ENCODE measurements around the gene SNX20. TPM values are rescaled to one million over a fixed set of nuclear protein-coding genes. Genes with fewer than 3 reads are reported as not detected.
A peak's percentile ranks its signal among the peaks of the same experiment; 100 is the strongest.

Gene SNX20
- total RNA-seq, 1 donor from 2014 or later: 34.9 TPM

- peak overlapping the region; percentile 6 for H3K4me3 Mint-ChIP-seq
- intact Hi-C loops (cut with micrococcal nuclease): loop anchor here (5.0 to 10.0 kb wide), 4 partner anchors 124 to 641 kb away; partner anchors contain the start of genes BRD7, CNEP1R1 and NKD1
- H3K36me3 Mint-ChIP-seq (ENCODE audit: low read depth): peaks cover 49% of the 10 kb centered on the region
- DNase-seq: no peak
- H3K27ac Mint-ChIP-seq: peak overlapping the region; percentile 92
- peaks cover 16% of the 10 kb centered on the region for H3K9me3 Mint-ChIP-seq
- no peaks in the 10 kb centered on the region for H3K27me3 Mint-ChIP-seq
- peaks cover 46% of the 10 kb centered on the region for H3K4me1 Mint-ChIP-seq
Measured at GRCh38 chr16:50668368-50669008, 12.6 kb downstream of the SNX20 start.

- H3K4me3 Mint-ChIP-seq: peak overlapping the region; percentile 81
- peak overlapping the region; percentile 92 for H3K27ac Mint-ChIP-seq
- peak; percentile 71 for DNase-seq
- intact Hi-C loops (cut with micrococcal nuclease): loop anchor here (1.0 to 10.0 kb wide), 7 partner anchors 17 to 640 kb away; partner anchors contain the start of genes BRD7, CNEP1R1 and NKD1
- H3K36me3 Mint-ChIP-seq (ENCODE audit: low read depth): peaks cover 43% of the 10 kb centered on the region
- peaks cover 46% of the 10 kb centered on the region for H3K4me1 Mint-ChIP-seq
- H3K27me3 Mint-ChIP-seq: no peaks in the 10 kb centered on the region
- peaks cover 13% of the 10 kb centered on the region for H3K9me3 Mint-ChIP-seq
Measured at GRCh38 chr16:50667497-50668367, 13.4 kb downstream of the SNX20 start.

- peak overlapping the region; percentile 92 for H3K27ac Mint-ChIP-seq
- peaks cover 46% of the 10 kb centered on the region for H3K4me1 Mint-ChIP-seq
- H3K9me3 Mint-ChIP-seq: peaks cover 11% of the 10 kb centered on the region
- H3K27me3 Mint-ChIP-seq: no peaks in the 10 kb centered on the region
- H3K36me3 Mint-ChIP-seq (ENCODE audit: low read depth): peaks cover 39% of the 10 kb centered on the region
- intact Hi-C loops (cut with micrococcal nuclease): loop anchor here (1.0 to 10.0 kb wide), 8 partner anchors 18 to 640 kb away; partner anchors contain the start of genes BRD7, CNEP1R1 and NKD1
- H3K4me3 Mint-ChIP-seq: peak overlapping the region; percentile 81
- DNase-seq: peak; percentile 84
Measured at GRCh38 chr16:50666658-50667496, 14.2 kb downstream of the SNX20 start.

- H3K27ac Mint-ChIP-seq: peak overlapping the region; percentile 53
Measured at GRCh38 chr16:50665128-50665878, 15.8 kb downstream of the SNX20 start.

GRCh38 chr16:50664270-50664669 lies 16.8 kb downstream of the SNX20 start:
- H3K4me1 Mint-ChIP-seq: peaks cover 41% of the 10 kb centered on the region
- intact Hi-C loops (cut with micrococcal nuclease): loop anchor here (10.0 kb wide), 1 partner anchor 119 kb away; the partner anchor contains the start of gene NKD1
- peaks cover 20% of the 10 kb centered on the region for H3K36me3 Mint-ChIP-seq (ENCODE audit: low read depth)
- no peak overlapping the region for H3K4me3 Mint-ChIP-seq
- H3K9me3 Mint-ChIP-seq: peaks cover 4% of the 10 kb centered on the region
- no peak overlapping the region for H3K27ac Mint-ChIP-seq
- no peaks in the 10 kb centered on the region for H3K27me3 Mint-ChIP-seq
- DNase-seq: no peak

More at GRCh38 chr16:50665128-50665878, 15.8 kb downstream of the SNX20 start:
- Mint-ChIP-seq H3K27me3 (no peaks in the 10 kb centered on the region), H3K4me3 (peak overlapping the region; percentile 71), H3K36me3 (ENCODE audit: low read depth) (peaks cover 23% of the 10 kb centered on the region), H3K9me3 (peaks cover 4% of the 10 kb centered on the region), H3K4me1 (peaks cover 42% of the 10 kb centered on the region)
- peak; percentile 97 for DNase-seq
- intact Hi-C loops (cut with micrococcal nuclease): loop anchor here (1.0 to 10.0 kb wide), 5 partner anchors 121 to 638 kb away; partner anchors contain the start of genes BRD7, CNEP1R1 and NKD1

GRCh38 chr16:50662306-50662940 lies 18.7 kb downstream of the SNX20 start:
- no peak for DNase-seq
- Mint-ChIP-seq H3K36me3 (ENCODE audit: low read depth) (peaks cover 13% of the 10 kb centered on the region), H3K27ac (no peak overlapping the region), H3K4me3 (no peak overlapping the region), H3K27me3 (no peaks in the 10 kb centered on the region), H3K4me1 (peaks cover 26% of the 10 kb centered on the region), H3K9me3 (peaks cover 4% of the 10 kb centered on the region)
- intact Hi-C loops (cut with micrococcal nuclease): loop anchor here (10.0 kb wide), 1 partner anchor 118 kb away; the partner anchor contains the start of gene NKD1

- Mint-ChIP-seq H3K27ac (no peak overlapping the region), H3K36me3 (ENCODE audit: low read depth) (peaks cover 13% of the 10 kb centered on the region), H3K27me3 (no peaks in the 10 kb centered on the region), H3K4me3 (no peak overlapping the region), H3K4me1 (peaks cover 8% of the 10 kb centered on the region), H3K9me3 (peaks cover 4% of the 10 kb centered on the region)
- intact Hi-C loops (cut with micrococcal nuclease): loop anchor here (10.0 kb wide), 1 partner anchor 115 kb away; the partner anchor contains the start of gene NKD1
- DNase-seq: no peak
Measured at GRCh38 chr16:50659806-50660205, 21.3 kb downstream of the SNX20 start.

GRCh38 chr16:50657241-50657640 lies 23.9 kb downstream of the SNX20 start:
- Mint-ChIP-seq H3K4me3 (no peak overlapping the region), H3K4me1 (peaks cover 2% of the 10 kb centered on the region), H3K27ac (no peak overlapping the region), H3K36me3 (ENCODE audit: low read depth) (peaks cover 4% of the 10 kb centered on the region), H3K27me3 (no peaks in the 10 kb centered on the region), H3K9me3 (peaks cover 2% of the 10 kb centered on the region)
- no peak for DNase-seq
- intact Hi-C loops (cut with micrococcal nuclease): no loop called here

GRCh38 chr16:50655558-50656055 lies 25.5 kb downstream of the SNX20 start:
- no peak for DNase-seq
- no peaks in the 10 kb centered on the region for H3K27me3 Mint-ChIP-seq
- no peak overlapping the region for H3K27ac Mint-ChIP-seq
- H3K36me3 Mint-ChIP-seq (ENCODE audit: low read depth): peaks cover 2% of the 10 kb centered on the region
- no peak overlapping the region for H3K4me3 Mint-ChIP-seq
- peaks cover 5% of the 10 kb centered on the region for H3K9me3 Mint-ChIP-seq
- H3K4me1 Mint-ChIP-seq: peaks cover 2% of the 10 kb centered on the region
- intact Hi-C loops (cut with micrococcal nuclease): no loop called here

GRCh38 chr16:50653633-50654519 lies 27.2 kb downstream of the SNX20 start:
- intact Hi-C loops (cut with micrococcal nuclease): no loop called here
- no peak overlapping the region for H3K27ac Mint-ChIP-seq
- peaks cover 5% of the 10 kb centered on the region for H3K9me3 Mint-ChIP-seq
- H3K4me3 Mint-ChIP-seq: no peak overlapping the region
- H3K27me3 Mint-ChIP-seq: no peaks in the 10 kb centered on the region
- H3K36me3 Mint-ChIP-seq (ENCODE audit: low read depth): no peaks in the 10 kb centered on the region
- DNase-seq: no peak
- no peaks in the 10 kb centered on the region for H3K4me1 Mint-ChIP-seq

- Mint-ChIP-seq H3K27ac (no peak overlapping the region), H3K4me3 (no peak overlapping the region), H3K27me3 (no peaks in the 10 kb centered on the region), H3K9me3 (peaks cover 5% of the 10 kb centered on the region), H3K36me3 (ENCODE audit: low read depth) (no peaks in the 10 kb centered on the region), H3K4me1 (no peaks in the 10 kb centered on the region)
- intact Hi-C loops (cut with micrococcal nuclease): no loop called here
- DNase-seq: no peak
Measured at GRCh38 chr16:50652836-50653425, 28.2 kb downstream of the SNX20 start.

Measured in activated CD4-positive, alpha-beta T cell treated with anti-CD3 and anti-CD28 coated beads, Interleukin-2, amount 10 ng/mL, durations not matched to agents 24 days and 14 days (primary cell).